IMR-90 (cell line): Measurements from ENCODE around the gene ZBTB8OS. TPM values are rescaled to one million over a fixed set of nuclear protein-coding genes. Genes with fewer than 3 reads are reported as not detected.

Experiments used
- ATAC-seq: fragments of 200-7000 bp; cut with Tn5 transposase; 2 replicates; pipeline ENCODE4 v1.9.1; 2020; ENCODE audit warnings: low read depth, mild to moderate bottlenecking, moderate library complexity
- BruUV-seq: library from RNA; stranded (reverse); fragments of 400-500 nt; replicated peaks from 2 replicates; lab custom pipeline; 2021; lab: Mats Ljungman, UMichigan
- CTCF ChIA-PET: fragments of 300-600 bp; formaldehyde crosslinking; extraction: SDS; loops from one replicate; lab custom pipeline; 2021; ENCODE audit warnings: antibody characterized with exemption; lab: Yijun Ruan, JAX
- POLR2A ChIA-PET: fragments of 300-600 bp; sonication (Branson Sonifier 250); formaldehyde crosslinking; loops from one replicate; lab custom pipeline; 2022; ENCODE audit warnings: antibody characterized with exemption; ENCODE audit not compliant: unreplicated experiment; lab: Charles Lee
- DNase-seq: peaks from one replicate; pipeline ENCODE4 v3.0.0; 2013
- H2AFZ ChIP-seq: replicated peaks from 2 replicates; pipeline ENCODE3; 2013; ENCODE audit warnings: low read length, mild to moderate bottlenecking; ENCODE audit not compliant: poor library complexity
- H2AK5ac ChIP-seq: 2 replicates; pipeline ENCODE4 v1.6.1; 2013; ENCODE audit warnings: low read depth, low read length, inconsistent platforms
- H2AK9ac ChIP-seq: replicated peaks from 2 replicates; pipeline ENCODE3; 2013; ENCODE audit warnings: mild to moderate bottlenecking, low read depth, low read length, moderate library complexity; ENCODE audit not compliant: poor library complexity
- H2BK120ac ChIP-seq: 2 replicates; pipeline ENCODE4 v1.6.1; 2013; ENCODE audit warnings: low read depth, low read length, inconsistent platforms
- H2BK15ac ChIP-seq: 3 replicates; pipeline ENCODE4 v1.6.1; 2013; ENCODE audit warnings: low read depth, low read length, inconsistent platforms
- H2BK20ac ChIP-seq: 2 replicates; pipeline ENCODE4 v1.6.1; 2013; ENCODE audit warnings: low read depth, mild to moderate bottlenecking, inconsistent platforms, low read length, moderate library complexity
- H2BK5ac ChIP-seq: 2 replicates; pipeline ENCODE4 v1.6.1; 2013; ENCODE audit warnings: mild to moderate bottlenecking, low read depth, low read length, inconsistent platforms; ENCODE audit not compliant: poor library complexity, severe bottlenecking
- H3K14ac ChIP-seq: replicated peaks from 2 replicates; pipeline ENCODE4 v1.6.1; 2013; ENCODE audit warnings: low read depth, low read length, inconsistent platforms
- H3K18ac ChIP-seq: 2 replicates; pipeline ENCODE4 v1.6.1; 2013; ENCODE audit warnings: low read depth, low read length, control low read depth
- H3K23ac ChIP-seq: 2 replicates; pipeline ENCODE4 v1.6.1; 2013; ENCODE audit warnings: low read depth, low read length, inconsistent platforms
- H3K27ac ChIP-seq: 2 replicates; pipeline ENCODE4 v1.5.1; 2013; ENCODE audit warnings: mild to moderate bottlenecking, control low read depth, low read length; ENCODE audit not compliant: insufficient read depth
- H3K27me3 ChIP-seq: 2 replicates; pipeline ENCODE4 v1.6.1; 2013; ENCODE audit warnings: low read length; ENCODE audit not compliant: control insufficient read depth, insufficient read depth
- H3K36me3 ChIP-seq: 2 replicates; pipeline ENCODE4 v1.6.1; 2013; ENCODE audit warnings: low read length, mixed read lengths; ENCODE audit not compliant: control insufficient read depth, insufficient read depth
- H3K4ac ChIP-seq: 2 replicates; pipeline ENCODE4 v1.6.1; 2013; ENCODE audit warnings: low read depth, low read length, inconsistent platforms
- H3K4me1 ChIP-seq: 2 replicates; pipeline ENCODE4 v1.6.1; 2013; ENCODE audit warnings: low read length, mixed read lengths; ENCODE audit not compliant: control insufficient read depth, insufficient read depth
- H3K4me2 ChIP-seq: 2 replicates; pipeline ENCODE4 v1.6.1; 2013; ENCODE audit warnings: low read depth, mild to moderate bottlenecking, control low read depth, low read length, moderate library complexity
- H3K4me3 ChIP-seq: 2 replicates; pipeline ENCODE4 v1.5.1; 2013; ENCODE audit warnings: low read depth, mild to moderate bottlenecking, control low read depth, low read length, moderate library complexity; ENCODE audit not compliant: insufficient read depth
- H3K56ac ChIP-seq: 2 replicates; pipeline ENCODE4 v1.6.1; 2013; ENCODE audit warnings: low read length, inconsistent platforms; ENCODE audit not compliant: insufficient read depth; ENCODE audit errors: extremely low read depth
- H3K79me1 ChIP-seq, 2 experiments: 2 replicates each; pipeline ENCODE4 v1.6.1; 2013; ENCODE audit warnings: low read length in 2 of 2, inconsistent platforms in 1 of 2, low read depth in 1 of 2
- H3K9ac ChIP-seq: 2 replicates; pipeline ENCODE4 v1.6.1; 2013; ENCODE audit warnings: low read depth, low read length, control low read depth
- H3K9me1 ChIP-seq: 2 replicates; pipeline ENCODE4 v1.6.1; 2013; ENCODE audit warnings: low read length, inconsistent platforms; ENCODE audit not compliant: insufficient read depth
- H3K9me3 ChIP-seq: 2 replicates; pipeline ENCODE4 v1.6.1; 2013; ENCODE audit warnings: low read length; ENCODE audit not compliant: control insufficient read depth, insufficient read depth
- H4K20me1 ChIP-seq: 2 replicates; pipeline ENCODE4 v1.6.1; 2013; ENCODE audit warnings: low read length, inconsistent platforms; ENCODE audit not compliant: insufficient read depth
- H4K5ac ChIP-seq: 2 replicates; pipeline ENCODE4 v1.6.1; 2013; ENCODE audit warnings: mild to moderate bottlenecking, low read depth, low read length, control low read depth
- H4K8ac ChIP-seq, 2 experiments: 2 replicates each; pipeline ENCODE4 v1.6.1; 2013; ENCODE audit warnings: low read depth in 2 of 2, low read length in 2 of 2, control low read depth in 1 of 2, inconsistent platforms in 1 of 2
- H4K91ac ChIP-seq: 2 replicates; pipeline ENCODE4 v1.6.1; 2013; ENCODE audit warnings: low read depth, low read length, inconsistent platforms; ENCODE audit not compliant: insufficient read depth
- BHLHE40 ChIP-seq: fragments of 150-350 bp; IDR thresholded peaks from 2 replicates; pipeline ENCODE4 v1.6.1; 2016; ENCODE audit warnings: mild to moderate bottlenecking, low read depth, low read length
- CEBPB ChIP-seq: IDR thresholded peaks from 2 replicates; pipeline ENCODE4 v1.6.1; 2012; ENCODE audit warnings: low read depth, low read length, improper control_type of control experiment
- CHD1 ChIP-seq: IDR thresholded peaks from 2 replicates; pipeline ENCODE4 v1.6.1; 2012; ENCODE audit warnings: low read depth, low read length, improper control_type of control experiment
- CTCF ChIP-seq: conservative IDR thresholded peaks from 2 replicates; pipeline ENCODE4 v1.5.1; 2012; ENCODE audit warnings: mild to moderate bottlenecking, low read depth, low read length, improper control_type of control experiment
- FOS ChIP-seq: fragments of 150-350 bp; IDR thresholded peaks from 2 replicates; pipeline ENCODE4 v1.6.1; 2016; ENCODE audit warnings: low read depth, low read length
- MAFK ChIP-seq: IDR thresholded peaks from 2 replicates; pipeline ENCODE4 v1.6.1; 2012; ENCODE audit warnings: low read depth, low read length, improper control_type of control experiment
- MAZ ChIP-seq: IDR thresholded peaks from 2 replicates; pipeline ENCODE4 v1.6.1; 2012; ENCODE audit warnings: low read depth, mild to moderate bottlenecking, low read length, improper control_type of control experiment, moderate library complexity, borderline replicate concordance
- MXI1 ChIP-seq: IDR thresholded peaks from 2 replicates; pipeline ENCODE4 v1.6.1; 2012; ENCODE audit warnings: low read depth, mild to moderate bottlenecking, low read length, moderate library complexity, borderline replicate concordance
- NFE2L2 ChIP-seq: fragments of 150-350 bp; IDR thresholded peaks from 2 replicates; pipeline ENCODE4 v1.6.1; 2016; ENCODE audit warnings: low read depth, mild to moderate bottlenecking, low read length
- POLR2A ChIP-seq: IDR thresholded peaks from 2 replicates; pipeline ENCODE4 v1.6.1; 2012; ENCODE audit warnings: mild to moderate bottlenecking, low read depth, low read length
- RAD21 ChIP-seq: IDR thresholded peaks from 2 replicates; pipeline ENCODE4 v1.6.1; 2012; ENCODE audit warnings: low read length, improper control_type of control experiment
- RCOR1 ChIP-seq: IDR thresholded peaks from 2 replicates; pipeline ENCODE4 v1.6.1; 2012; ENCODE audit warnings: mild to moderate bottlenecking, low read length, improper control_type of control experiment; ENCODE audit not compliant: insufficient replicate concordance
- RFX5 ChIP-seq: IDR thresholded peaks from 2 replicates; pipeline ENCODE4 v1.8.0; 2012; ENCODE audit warnings: low read depth, mild to moderate bottlenecking, low read length, moderate library complexity
- SMC3 ChIP-seq: fragments of 150-350 bp; IDR thresholded peaks from 2 replicates; pipeline ENCODE4 v1.6.1; 2016; ENCODE audit warnings: low read depth, mild to moderate bottlenecking, antibody characterized with exemption, low read length, moderate library complexity
- WGBS, 2 experiments: methylation state at CpG; one replicate each; pipeline versions ENCODE4 v1.1.5 to v1.1.7; 2013; ENCODE audit warnings: missing lambda C conversion rate in 2 of 2; ENCODE audit not compliant: insufficient read length in 1 of 2; ENCODE audit errors: extremely low coverage in 2 of 2; 5-methylcytosine and 5-hydroxymethylcytosine counted together
- dilution Hi-C: fragments of 300-500 bp; cut with HindIII; formaldehyde crosslinking; loops from one replicate; pipeline ENCODE4 v1.14.3; 2018; ENCODE audit warnings: low sequenced_read_pairs; ENCODE audit not compliant: unreplicated experiment
- in situ Hi-C: fragments of 300-500 bp; cut with MboI; formaldehyde crosslinking; loops from 3 replicates; pipeline ENCODE4 v1.14.3; 2019; ENCODE audit warnings: low sequenced_read_pairs, inconsistent platforms, mixed read lengths
- intact Hi-C: fragments of 100-400 bp; cut with micrococcal nuclease; formaldehyde crosslinking; loops from 2 replicates; pipeline ENCODE4 v1.10.0; 2022
- polyA plus RNA-seq, 3 experiments: library from polyadenylated mRNA; depleted of rRNA; stranded (reverse); fragments of >200 nt; gene quantifications; 2 replicates each; pipeline ENCODE4 v1.2.3, GENCODE V29; 2012; ENCODE audit warnings: low replicate concordance in 1 of 3
- total RNA-seq: library from RNA; depleted of rRNA; stranded (reverse); fragments of >200 nt; gene quantifications from 2 replicates; pipeline ENCODE4 v1.2.3, GENCODE V29; 2012
- TF ChIP-seq, protein P1 (sequence below): fragments of 150-350 bp; IDR thresholded peaks from 2 replicates; pipeline ENCODE4 v1.6.1; 2017; ENCODE audit warnings: mild to moderate bottlenecking, antibody characterized with exemption, low read length, low read depth

ZBTB8OS gene
- total and polyA plus RNA-seq, 2 of the 4 experiments (the other 2 are of a cell fraction), result 31.0 to 43.5 TPM

DNA sequence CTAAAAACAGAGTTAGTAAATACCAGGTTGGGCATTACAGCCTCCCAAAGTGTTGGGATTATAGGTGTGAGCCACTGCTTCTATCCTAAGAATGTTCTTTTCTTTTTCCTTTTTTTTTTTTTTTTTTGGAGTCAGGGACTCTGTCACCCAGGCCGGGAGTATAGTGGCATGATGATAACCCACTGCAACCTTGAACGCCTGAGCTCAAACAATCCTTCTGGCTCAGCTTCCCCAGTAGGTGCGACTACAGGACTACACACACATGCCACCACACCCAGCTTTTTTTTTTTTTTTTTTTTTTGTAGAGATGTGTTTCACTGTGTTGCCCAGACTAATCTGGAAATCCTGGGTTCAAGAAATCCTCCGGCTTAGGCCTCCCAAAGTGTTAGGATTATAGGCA is 5.9 kb downstream of the ZBTB8OS start:
- WGBS, 2 experiments, result no CpG with 5 or more reads among the region's 4 CpGs
- Histone ChIP-seq H3K4ac (no peak overlapping the region), H2BK15ac (no peak overlapping the region), H4K5ac (no peak overlapping the region), H3K4me2 (no peak overlapping the region), H3K4me1 (no peaks in the 10 kb centered on the region), H2BK5ac (no peak overlapping the region), H3K79me1 (peaks cover 19 to 36% of the 10 kb centered on the region in 2 experiments), H4K91ac (no peak overlapping the region), H2BK120ac (no peak overlapping the region), H3K36me3 (peaks cover 3% of the 10 kb centered on the region; the same call in 1 of the 2 replicates), H3K9me1 (peaks cover 4% of the 10 kb centered on the region), H2AFZ (no peak overlapping the region), H3K27me3 (no peaks in the 10 kb centered on the region), H2AK5ac (no peak overlapping the region), H4K8ac (no peak overlapping the region), H3K9me3 (no peaks in the 10 kb centered on the region), H2BK20ac (no peak overlapping the region), H3K23ac (no peak overlapping the region), H3K14ac (no peak overlapping the region), H3K56ac (no peak overlapping the region), H4K20me1 (peaks cover 15% of the 10 kb centered on the region), H3K18ac (no peak overlapping the region), H3K4me3 (no peak overlapping the region), H3K9ac (no peak overlapping the region), H2AK9ac (no peak overlapping the region), H3K27ac (no peak overlapping the region)
- ChIA-PET POLR2A (no interaction called here), CTCF (no interaction called here)
- dilution Hi-C loops, result no loop called here
- DNase-seq, result no peak
- TF ChIP-seq BHLHE40 (no peak), MAZ (no peak), CHD1 (no peak), FOS (no peak), RAD21 (no peak), CEBPB (no peak), CTCF (no peak), MAFK (no peak), MXI1 (no peak), NFE2L2 (no peak), SMC3 (no peak), POLR2A (no peak), RFX5 (no peak), RCOR1 (no peak)
- TF ChIP-seq, protein P1, sequence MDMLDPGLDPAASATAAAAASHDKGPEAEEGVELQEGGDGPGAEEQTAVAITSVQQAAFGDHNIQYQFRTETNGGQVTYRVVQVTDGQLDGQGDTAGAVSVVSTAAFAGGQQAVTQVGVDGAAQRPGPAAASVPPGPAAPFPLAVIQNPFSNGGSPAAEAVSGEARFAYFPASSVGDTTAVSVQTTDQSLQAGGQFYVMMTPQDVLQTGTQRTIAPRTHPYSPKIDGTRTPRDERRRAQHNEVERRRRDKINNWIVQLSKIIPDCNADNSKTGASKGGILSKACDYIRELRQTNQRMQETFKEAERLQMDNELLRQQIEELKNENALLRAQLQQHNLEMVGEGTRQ, result no peak
- in situ Hi-C loops, result no loop called here
- ATAC-seq, result no peak
- BruUV-seq, result no TSS peak
- intact Hi-C loops, result no loop called here
